CD4-positive, alpha-beta T cell treated with Interleukin-4 for 4 hours (primary cell): Measurements from ENCODE around the gene C11orf98.
"Not testable (repeated sequence)": the region's sequence is repeated elsewhere in the genome, so short reads cannot be mapped to it uniquely, and the experiment has no call there.

Source experiments
- DNase-seq: peaks from one replicate; pipeline ENCODE4 v3.0.0-alpha.2; 2020

C11orf98 gene

DNA sequence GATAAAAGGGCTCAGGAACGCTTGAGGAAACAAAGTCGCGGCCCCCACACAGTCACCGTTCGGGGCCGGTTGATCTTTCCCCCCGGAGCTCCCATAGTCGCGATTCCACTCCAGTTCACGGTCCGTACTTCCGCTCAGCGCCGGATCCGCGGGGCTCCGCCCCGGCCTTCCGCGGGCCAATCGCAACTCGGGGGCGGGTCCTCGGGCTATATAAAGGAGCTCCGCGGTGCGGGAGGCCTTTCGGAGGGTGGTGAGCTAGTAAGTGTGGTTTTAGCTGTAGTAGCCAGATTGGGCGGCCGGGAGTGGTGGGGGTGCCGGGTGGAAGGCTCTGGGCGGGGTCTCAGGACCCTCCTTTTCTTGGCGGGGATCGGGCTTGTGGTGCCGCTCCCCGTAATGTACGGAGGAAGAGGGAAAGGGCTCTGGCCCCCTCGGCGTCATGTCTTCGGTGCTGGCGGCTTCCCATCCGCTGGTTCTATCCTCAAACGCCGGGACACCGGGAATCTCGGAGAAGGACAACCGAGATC lies at the start of gene C11orf98, which contains the start of gene CSKMT:
TSS of gene C11orf98 (minus strand) at position 136 of the 524 bp plus-strand sequence. CDS start at position 95, 41 bp downstream.
TSS of gene CSKMT (plus strand) at position 238 of the 524 bp plus-strand sequence. CDS start 568 bp downstream, outside the sequence.
- DNase-seq = peak; percentile 96

DNA sequence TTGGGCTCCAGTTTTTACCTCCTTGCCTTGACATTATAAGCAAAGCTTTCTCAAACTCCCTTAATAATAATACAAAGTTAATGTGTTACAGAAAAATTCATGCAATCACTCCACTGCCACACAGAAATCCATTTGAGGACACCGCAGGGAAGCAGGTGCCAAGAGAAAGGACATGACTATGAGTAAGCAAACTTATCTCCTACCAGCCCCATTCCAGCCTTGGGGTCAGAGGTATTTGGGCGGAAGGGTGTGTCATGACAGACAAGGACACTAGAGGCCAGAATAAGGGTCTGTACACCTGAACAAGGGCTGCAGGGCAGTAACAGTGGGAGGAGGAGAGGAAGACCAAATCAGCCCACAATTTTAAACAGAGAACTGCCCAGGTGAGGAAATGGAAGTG lies 48.3 kb upstream of the C11orf98 start:
- DNase-seq = no peak

DNA sequence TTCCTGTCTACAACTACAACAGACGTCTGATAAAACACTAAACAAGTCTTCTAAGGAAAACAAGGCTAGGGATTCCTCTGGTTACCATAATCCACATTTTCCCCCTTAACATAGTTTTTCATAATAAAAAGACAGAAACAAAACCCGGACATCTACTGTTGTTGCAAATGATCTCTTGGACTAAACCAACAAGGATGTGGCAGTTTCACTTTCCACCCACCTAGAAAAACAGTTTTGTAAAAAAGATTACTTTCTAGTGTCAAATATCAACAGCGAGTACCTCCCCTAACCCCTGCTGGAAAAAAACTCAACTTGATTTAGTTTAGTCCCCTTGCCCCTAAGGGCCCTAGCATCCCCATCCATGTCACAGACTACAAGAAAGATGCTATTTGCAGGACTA lies 47.9 kb upstream of the C11orf98 start:
- peak; percentile 38 for DNase-seq

DNA sequence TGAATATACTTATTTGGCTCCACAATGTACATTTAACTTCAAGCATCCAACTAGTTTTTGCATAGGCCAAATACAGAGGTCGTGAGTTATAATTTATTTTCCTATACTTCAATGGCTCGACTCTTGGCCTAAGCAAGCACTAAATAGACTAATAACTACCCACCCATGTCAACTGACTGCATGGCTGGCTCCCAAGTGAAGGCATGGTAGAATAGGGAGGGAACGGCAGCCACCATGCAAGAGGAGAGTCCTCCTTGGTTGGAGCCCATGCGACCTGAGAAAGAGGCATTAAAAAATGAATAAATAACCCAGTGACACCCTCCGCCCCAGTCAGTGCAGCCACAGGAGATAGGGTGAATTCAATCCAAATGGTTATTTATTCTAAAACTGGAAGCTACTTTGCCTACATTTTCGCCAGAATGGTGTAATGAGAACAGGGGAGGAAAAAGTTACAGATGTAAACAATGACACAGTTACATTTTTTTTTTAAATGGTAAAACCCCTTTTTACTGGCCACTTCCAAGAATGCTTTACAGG lies 47.3 kb upstream of the C11orf98 start:
- DNase-seq = no peak

DNA sequence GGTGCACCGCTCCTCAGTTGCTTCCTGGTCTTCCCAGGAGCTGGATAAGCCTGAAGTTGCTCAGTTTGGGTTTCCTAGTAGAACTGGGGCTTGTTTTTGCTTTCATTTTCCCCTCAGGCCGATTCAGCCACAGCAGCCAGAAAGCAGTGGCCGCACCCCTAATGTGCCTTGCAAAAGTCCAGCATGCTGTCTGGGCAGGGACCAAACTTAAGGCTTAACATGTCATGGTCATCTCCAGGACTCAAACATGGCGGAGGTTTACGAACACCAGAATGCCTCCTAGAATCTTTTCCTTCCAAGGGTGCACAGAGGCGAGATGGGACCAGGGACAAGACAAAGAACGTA lies 45.0 kb upstream of the C11orf98 start:
- no peak for DNase-seq

DNA sequence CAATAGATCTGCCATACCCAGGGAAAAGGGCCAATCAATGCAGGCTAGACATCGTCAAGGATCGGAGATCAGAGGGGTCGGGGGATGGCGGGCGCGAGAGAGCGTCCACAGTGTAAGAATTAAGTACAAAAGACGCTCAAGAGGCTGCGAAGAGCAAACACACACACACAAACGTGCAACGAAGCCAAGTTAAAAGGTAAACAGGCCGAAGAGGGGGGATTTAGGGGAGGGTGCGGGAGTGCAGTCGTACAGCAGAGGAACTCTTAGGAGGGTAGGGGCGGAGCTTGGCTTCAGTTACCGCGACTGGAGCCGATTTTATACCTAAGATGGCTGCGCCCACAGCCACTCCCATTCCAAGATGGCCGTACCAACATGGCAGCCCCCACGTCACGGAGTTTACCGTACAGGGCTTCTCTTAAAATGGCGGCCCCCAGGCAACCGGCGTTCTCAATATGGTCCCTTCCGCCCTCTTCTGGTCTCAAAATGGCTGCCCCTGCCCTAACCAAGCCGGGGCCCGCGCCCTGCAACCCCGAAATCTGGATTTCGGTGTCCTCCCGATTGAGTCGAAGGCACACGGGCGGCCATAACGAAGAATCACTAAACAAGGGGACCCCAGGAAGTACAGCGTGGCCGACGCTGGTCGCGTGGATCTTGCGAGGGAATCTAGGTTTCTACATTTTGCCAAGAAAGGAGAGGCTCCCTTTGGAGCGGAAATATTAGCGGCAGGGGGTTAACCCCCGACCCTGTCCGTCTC lies 44.4 kb upstream of the C11orf98 start:
- DNase-seq = peak; percentile 98

DNA sequence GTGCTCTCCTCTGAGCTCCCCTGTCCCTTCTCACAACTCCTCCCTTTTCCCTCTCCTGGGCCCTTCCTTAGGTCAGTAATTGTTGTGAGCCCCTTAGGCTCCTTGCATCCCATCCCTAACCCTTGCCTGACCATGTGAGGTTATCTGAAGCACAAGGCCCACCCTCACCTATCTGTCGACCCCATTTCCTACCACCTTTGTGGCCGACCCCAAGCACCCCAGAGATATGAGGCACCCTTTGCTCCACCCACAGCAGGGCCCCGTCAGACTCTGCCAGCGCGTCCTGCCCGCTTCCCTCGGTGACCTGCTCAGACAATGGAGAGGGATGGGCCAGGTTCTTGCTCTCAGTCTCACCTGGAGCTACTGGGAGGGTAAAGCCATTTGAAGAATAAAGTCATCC lies 43.8 kb upstream of the C11orf98 start:
- peak; percentile 42 for DNase-seq

DNA sequence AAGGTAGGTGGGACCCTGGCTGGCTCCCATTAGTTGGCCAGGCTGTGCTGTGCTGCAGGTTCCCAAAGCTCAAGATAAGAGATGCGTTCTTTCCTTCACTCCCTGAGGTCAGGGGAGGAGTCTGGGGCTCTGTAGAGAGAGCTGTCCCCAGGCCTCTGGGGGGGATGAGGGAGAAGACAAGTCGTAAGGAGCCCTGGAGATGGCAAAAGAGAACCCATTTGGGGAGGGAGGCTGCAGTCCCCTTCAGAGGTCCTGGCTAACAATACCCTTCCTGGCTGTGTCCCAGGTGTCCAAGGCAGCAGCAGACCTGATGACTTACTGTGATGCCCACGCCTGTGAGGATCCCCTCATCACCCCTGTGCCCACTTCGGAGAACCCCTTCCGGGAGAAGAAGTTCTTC lies 43.4 kb upstream of the C11orf98 start:
- no peak for DNase-seq

DNA sequence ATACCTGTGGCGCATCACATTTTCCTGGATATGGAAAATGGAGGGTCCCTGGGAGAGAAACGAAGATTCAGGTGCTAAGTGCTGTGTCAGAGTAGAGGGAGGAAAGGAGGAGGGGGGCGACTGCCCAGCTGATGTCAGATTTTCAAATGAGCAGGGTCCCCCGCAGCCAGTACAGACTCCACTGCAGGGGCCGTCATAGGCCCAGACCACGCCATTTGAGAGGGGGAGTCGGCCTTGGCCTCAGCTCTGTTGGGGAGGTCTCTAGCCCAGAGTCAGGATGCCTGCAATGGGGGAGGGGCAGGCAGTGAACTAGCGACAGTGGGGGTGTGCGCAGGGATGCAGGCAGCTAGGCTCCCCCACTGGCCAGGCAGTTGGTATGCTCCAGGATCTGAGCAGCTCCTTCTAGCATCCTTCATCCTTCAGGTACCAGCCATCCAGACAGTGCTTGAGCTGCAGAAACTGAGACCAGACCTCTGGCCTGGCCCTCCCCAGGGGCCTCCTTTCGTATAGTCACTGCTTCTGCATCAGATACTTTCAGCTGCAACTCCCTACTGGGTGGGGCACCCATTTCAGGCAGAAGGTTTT lies 42.4 kb upstream of the C11orf98 start, which contains the start of the genes BSCL2 and GNG3:
TSS of gene BSCL2 (minus strand) at position 148 of the 585 bp plus-strand sequence. CDS start 229 bp downstream, outside the sequence.
TSS of gene GNG3 (plus strand) at position 400 of the 585 bp plus-strand sequence. CDS start 620 bp downstream, outside the sequence.
- DNase-seq = no peak

DNA sequence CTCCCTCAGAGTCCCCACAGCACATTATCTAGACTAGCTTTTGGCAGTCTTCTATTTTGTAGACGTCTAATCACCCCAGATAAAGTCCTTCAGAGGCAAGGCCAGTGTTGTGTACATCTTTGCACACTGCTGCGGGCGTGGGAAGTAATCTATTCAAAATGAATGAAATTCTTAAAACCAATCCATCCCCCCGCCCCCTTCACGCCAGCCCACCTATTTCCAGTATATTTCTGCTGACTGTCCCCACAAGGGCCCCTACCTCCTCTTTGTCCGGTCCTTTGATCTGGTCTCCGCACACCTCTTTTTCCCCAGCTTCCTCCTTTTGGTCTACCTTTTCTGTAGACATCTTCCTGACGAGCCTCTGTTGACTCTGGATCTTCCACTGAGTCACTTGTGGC lies 41.8 kb upstream of the C11orf98 start:
- DNase-seq = no peak

DNA sequence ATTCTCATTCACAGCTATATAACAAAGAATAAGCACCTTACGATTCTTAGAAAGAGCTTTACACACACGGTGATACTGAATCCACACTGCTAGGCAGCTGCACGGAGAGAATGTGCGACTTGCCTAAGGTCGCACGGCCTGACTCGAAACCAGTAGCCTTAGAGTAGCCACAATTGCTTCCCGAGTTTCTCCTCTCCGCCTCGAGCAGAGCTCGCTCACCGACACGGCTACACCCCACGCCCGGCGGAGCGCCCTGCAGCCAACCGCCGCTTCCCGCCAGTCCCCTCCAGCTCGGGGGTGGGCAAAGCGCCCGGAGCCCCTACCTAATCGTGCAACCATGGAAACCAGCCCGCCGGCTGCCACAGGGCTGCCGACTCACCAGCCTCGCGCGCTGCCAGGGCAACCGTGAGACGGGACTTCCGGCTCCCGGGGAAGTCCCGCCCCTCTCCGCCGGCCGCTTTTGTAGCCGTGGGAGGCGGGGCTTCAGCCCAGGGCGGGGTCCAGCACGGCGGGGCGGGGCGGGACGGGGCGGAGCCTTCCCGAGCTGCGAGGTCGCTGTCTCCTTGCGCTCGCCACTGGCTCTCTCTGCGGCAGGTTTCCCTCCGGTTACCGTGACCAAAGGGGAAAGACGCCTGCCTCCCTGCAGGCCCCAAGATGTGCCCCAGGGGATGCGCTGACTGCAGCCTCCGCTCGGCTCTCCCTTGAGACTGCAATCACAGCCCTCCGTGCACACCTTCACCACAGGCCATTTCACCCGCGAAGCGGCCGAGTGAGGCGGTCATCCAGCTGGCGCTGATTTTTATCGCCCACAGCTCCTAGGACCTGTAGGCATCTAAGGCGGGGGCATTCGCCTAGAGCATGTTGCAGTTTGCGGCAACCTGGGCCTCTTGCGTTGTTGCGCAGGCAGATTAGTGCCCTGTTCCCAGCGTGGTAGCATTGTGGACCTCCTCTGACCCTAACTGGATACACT lies 41.2 kb upstream of the C11orf98 start:
- peak; percentile 92 for DNase-seq

DNA sequence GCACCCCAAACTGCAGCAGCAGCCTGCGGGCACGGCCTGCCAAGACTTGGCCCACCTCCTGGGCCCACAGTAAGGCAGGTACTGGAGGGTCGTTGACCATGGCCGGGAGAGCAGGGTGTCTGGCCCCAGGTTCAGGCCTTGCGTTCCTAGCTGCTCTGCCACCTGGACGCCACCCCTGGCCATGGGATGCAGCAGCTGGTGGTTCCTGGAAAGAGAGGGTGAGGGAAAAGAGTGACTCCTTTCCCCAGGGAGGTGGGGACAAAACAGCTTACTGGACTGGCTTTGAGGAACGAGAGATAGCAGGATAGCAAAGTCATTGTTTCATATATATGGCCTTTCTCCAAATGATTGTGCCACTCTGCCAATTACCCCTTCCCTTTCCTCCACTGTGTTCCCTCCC lies 40.4 kb upstream of the C11orf98 start:
- DNase-seq = no peak

DNA sequence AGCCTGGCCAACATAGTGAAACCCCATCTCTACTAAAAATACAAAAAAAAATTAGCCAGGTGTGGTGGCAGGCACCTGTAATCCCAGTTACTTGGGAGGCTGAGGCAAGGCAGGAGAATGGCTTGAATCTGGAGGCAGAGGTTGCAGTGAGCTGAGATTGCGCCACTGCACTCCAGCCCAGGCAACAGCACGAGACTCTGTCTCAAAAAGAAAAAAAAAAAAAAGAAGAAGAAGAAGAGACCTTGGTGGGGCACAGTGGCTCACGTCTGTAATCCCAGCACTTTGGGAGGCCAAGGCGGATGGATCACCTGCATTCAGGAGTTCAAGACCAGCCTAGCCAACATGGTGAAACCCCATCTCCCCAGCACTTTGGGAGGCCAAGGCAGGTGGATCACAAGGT lies 38.9 kb upstream of the C11orf98 start:
- not testable (repeated sequence) for DNase-seq

DNA sequence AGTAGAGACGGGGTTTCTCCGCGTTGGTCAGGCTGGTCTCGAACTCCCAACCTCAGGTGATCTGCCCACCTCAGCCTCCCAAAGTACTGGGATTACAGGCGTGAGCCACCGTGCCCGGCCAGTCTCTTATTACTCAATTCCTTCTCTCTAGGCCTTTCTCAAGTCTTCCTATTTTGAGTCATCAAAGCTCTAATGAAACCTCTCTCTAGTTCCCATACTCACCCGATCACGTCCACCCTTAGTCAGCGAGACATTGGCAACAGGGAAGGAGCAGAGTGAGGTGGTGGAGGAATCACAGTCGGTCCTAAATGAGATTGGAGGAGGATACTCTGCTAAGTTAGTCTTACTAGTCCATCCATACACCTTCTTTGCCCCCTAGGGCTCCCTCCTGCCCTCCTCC lies 37.2 kb upstream of the C11orf98 start:
- DNase-seq = no peak

DNA sequence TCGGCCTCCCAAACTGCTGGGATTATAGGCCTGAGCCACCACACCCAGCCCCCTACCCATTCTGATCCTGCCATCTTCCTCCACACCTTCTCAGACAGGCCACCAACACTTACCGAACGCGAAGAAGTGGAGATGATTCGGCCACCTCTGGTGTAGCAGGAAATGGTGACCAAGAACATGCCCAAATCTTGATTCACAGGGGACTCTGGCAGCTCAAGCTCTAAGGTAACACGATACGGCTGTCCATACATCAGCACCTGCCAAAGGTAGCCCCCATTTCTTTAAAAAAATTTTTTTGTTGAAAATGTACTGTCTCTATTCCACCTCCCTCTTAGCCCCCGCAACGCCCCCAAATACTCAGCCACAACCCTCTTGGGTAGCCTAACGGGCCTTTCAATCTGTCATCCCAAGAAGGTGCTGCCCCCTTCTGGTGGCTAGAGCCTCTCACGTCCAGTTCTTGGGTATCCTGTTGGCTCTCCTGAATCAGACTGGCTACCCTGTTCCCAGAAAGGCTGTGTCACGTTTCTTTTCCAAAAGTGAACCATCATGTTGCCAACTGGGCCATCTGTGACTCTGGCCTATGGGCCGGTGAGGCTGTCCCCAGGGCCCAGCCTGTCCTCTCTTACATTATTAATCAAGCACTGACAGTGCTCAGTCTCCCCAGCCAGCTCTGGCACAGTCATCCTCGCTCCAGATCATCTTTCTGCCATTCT lies 29.6 kb upstream of the C11orf98 start:
- DNase-seq = peak; percentile 79

DNA sequence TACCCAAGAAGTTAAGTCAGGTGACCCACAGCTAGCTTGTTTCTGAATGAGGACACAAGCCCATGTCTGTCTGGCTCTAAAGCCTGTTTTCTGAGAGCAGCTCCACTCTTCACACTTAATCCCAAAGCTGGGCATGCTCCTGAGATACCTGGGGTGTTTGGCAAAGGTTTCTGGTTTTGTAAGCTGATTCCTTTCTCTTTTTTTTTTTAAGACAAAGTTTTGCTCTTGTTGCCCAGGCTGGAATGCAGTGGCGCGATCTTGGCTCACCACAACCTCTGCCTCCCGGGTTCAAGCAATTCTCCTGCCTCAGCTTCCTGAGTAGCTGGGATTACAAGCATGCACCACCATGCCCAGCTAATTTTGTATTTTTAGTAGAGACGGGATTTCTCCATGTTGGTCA lies 28.6 kb upstream of the C11orf98 start:
- not testable (repeated sequence) for DNase-seq

DNA sequence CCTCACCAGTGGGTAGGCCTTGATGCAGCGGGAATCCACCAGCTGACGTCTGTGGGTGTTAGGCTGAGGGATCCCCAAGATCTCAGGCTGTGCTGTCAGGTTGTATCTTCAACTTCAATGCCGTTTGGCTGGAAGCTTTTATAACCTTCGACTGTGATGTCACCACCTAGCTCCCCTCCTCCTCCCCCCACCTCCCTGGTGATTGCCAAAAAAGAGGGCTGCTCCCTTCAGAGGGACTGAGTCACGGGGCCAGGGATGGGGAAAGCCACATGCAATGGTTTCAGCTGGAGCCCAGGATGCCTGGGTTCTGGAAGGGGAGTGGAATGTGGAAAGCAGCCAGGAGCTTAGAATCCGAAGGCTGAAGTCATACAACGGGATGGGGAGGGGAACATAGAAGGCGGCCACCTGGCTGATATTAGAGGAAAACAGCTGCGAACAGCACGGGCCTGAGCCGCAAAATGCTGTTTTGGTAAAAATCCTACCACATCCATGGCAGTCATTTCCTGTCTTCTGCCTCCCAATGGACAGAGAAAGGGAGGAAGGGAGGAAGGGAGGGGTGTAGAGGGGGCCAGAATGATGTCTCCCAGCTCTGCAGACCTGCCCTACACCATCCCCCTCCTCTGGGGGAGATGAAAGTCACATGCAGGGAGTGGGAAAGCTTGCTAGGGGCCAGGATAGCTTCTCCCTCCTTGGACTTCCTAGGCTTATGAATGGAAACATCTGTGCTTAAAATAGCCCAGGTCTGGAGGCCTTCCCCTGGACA lies 24.6 kb upstream of the C11orf98 start, which contains the start of gene LRRN4CL:
TSS of gene LRRN4CL (minus strand) at position 110 of the 763 bp plus-strand sequence. CDS start 1,022 bp downstream, outside the sequence.
- DNase-seq = no peak

DNA sequence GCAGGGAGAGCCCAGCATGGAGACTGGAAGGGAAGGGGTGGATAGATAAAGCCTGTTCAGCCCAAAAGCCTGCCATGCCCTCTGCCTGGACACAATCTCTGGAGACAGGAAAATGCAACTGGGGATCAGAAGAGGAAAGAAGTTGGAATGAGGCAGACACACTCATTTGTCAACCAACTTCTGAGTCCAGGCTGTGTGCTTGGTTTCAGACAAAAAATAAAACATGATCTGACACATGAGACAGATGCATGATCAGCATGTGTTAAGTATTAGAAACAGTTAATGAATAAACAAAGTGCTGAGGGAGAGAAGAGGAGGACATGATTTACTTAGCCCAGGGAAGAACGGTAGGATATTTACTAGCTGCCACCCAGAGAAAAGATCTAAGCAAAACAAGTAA lies 23.5 kb upstream of the C11orf98 start:
- DNase-seq = no peak

DNA sequence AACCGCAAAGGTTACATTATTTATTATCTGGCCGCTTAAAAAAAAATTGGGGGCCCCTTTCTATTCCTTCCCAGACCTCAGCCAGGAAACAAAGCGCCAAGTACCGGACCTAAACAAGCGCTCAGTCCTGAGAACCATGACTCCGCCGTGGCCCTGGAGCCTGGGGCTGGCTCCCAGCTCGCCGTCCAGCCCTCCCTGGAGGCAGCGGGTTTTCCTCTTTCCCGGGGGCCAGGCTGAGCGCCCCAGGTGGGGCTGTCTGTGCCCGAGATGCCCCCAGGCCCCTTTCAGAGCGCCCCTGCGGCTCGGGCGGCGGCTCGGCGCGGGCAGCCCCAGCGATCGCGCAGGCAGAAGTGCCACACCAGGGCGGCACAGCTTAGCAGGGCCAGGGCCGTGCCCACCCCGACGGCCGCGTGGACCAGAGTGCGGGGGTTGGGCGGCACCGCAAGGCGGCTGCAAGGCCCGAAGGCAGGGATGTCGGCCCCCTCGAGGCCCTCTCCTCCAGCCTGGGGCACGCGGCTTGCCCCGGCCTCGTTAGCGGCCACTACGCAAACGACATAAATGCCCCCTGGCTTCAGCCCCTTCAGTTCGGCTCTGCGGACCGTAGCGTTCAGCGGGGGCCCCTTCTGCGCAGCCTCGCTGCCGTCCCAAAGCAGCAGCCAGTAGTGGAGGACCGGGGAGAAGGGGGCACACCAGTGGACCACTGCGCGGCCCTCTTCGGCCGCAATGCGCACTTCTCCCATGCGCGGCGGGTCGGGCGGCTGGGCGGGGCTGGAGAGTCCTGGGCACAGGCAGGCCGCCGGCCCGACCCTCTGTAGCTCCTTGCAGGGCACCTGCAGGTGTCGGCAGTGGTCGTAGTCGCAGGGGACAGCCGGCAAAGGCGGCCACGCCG lies 22.7 kb upstream of the C11orf98 start:
- no peak for DNase-seq

DNA sequence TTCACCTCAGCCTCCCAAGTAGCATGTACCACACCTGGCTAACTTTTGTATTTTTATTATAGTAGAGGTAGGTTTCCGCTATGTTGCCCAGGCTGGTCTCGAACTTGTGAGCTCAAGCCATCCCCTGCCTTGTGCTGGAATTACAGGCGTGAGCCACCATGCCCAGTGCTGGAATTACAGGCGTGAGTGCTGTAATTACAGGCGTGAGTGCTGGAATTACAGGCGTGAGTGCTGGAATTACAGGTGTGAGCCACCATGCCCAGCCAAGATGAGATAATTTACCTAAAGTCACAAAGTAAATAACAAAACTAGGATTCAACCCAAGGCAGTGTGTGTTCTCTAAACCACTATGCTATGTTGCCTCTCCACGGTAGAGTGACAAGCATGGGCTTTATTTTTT lies 17.5 kb upstream of the C11orf98 start:
- no peak for DNase-seq
